VCaP (cell line): ENCODE data around the gene GOLGA7B.

Source experiments
- H3K27ac ChIP-seq: fragments of 450-650 bp; 2 replicates; pipeline ENCODE4 v1.5.1; 2017
- CTCF ChIP-seq: fragments of 450-650 bp; conservative IDR thresholded peaks from 2 replicates; pipeline ENCODE4 v1.5.1; 2017; ENCODE audit warnings: mild to moderate bottlenecking, moderate library complexity

Gene GOLGA7B

GRCh38 chr10:97907211-97907610, 57.6 kb downstream of the GOLGA7B start:
- H3K27ac ChIP-seq = no peak overlapping the region
- TF ChIP-seq CTCF = no peak

- no peak for TF ChIP-seq CTCF
- H3K27ac ChIP-seq = no peak overlapping the region
These were observed 58.2 kb downstream of the GOLGA7B start for GRCh38 chr10:97907830-97908229.

GRCh38 chr10:97910661-97911060, 61.0 kb downstream of the GOLGA7B start:
- no peak for TF ChIP-seq CTCF

GRCh38 chr10:97911217-97911616, 61.6 kb downstream of the GOLGA7B start:
- no peak overlapping the region for H3K27ac ChIP-seq
- no peak for TF ChIP-seq CTCF

More at GRCh38 chr10:97910661-97911060, 61.0 kb downstream of the GOLGA7B start:
- no peak overlapping the region for H3K27ac ChIP-seq

- no peak for TF ChIP-seq CTCF
- H3K27ac ChIP-seq = no peak overlapping the region
These were observed 63.5 kb downstream of the GOLGA7B start for GRCh38 chr10:97913193-97913592.

GRCh38 chr10:97913614-97914013, 64.0 kb downstream of the GOLGA7B start:
- no peak overlapping the region for H3K27ac ChIP-seq
- TF ChIP-seq CTCF = no peak

- no peak for TF ChIP-seq CTCF
These were observed 64.7 kb downstream of the GOLGA7B start for GRCh38 chr10:97914171-97914836.

More at GRCh38 chr10:97914171-97914836, 64.7 kb downstream of the GOLGA7B start:
- peak overlapping the region; percentile 24; the same call in 1 of the 2 replicates for H3K27ac ChIP-seq
